Superior temporal gyrus (tissue), 1 donor: ENCODE measurements around the gene MARCHF6.
"Not testable (repeated sequence)": the region's sequence is repeated elsewhere in the genome, so short reads cannot be mapped to it uniquely, and the experiment has no call there.

Source experiments
- DNase-seq: peaks from one replicate; pipeline ENCODE4 v3.0.0-alpha.2; 2016; ENCODE audit errors: extremely low spot score

The MARCHF6 gene

DNA sequence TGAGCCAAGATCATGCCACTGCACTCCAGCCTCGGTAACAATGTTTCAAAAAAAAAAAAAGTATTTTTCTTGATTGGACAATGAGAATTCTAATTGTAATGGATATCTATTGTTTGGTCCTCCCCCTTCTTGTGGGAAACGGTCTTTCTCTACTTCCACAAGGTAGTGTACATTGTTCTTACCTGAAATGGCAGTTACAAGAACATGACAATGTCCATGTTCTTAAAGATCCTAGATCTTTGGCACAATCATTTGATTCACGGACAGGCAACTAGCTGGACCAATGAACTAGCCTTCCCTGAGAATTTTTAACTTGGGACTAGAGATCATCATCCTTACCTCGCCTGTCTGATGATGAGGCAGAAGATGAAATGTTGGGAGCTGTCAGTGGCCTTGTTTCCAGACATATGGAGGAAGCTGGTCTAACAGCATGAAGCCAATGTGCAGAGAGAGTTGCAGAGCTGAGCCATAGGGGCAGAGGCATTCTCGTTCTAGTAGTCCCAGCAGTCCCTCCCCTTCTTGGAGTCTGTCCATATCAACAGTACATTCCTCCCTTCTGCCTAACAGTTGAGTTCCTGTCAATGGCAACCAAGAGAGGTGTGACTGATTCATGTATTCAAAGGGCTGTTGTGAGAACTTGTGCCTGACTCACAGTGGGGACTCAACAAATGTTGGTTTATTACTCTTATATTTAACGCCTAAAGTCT lies 2.1 kb upstream of the MARCHF6 start:
- no peak for DNase-seq

DNA sequence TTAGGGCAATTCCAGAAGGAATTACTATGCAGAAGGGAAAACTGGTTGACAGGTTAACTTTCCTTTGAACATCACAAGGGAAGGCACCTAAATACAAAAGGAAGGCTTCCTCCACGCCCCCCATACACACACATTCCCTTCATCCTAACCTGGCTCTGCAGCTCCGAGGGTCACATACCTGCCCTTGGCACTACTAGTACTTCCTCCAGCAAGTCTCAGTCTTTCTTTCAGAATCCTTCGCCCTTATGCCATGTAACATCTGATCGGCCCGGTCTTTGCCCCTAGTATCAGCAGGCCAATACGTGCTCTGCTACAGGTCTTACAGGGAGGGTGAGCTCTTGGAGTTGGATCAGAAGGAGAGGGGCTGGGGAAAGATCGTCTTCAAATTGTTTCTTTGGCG lies 1.6 kb upstream of the MARCHF6 start:
- no peak for DNase-seq

DNA sequence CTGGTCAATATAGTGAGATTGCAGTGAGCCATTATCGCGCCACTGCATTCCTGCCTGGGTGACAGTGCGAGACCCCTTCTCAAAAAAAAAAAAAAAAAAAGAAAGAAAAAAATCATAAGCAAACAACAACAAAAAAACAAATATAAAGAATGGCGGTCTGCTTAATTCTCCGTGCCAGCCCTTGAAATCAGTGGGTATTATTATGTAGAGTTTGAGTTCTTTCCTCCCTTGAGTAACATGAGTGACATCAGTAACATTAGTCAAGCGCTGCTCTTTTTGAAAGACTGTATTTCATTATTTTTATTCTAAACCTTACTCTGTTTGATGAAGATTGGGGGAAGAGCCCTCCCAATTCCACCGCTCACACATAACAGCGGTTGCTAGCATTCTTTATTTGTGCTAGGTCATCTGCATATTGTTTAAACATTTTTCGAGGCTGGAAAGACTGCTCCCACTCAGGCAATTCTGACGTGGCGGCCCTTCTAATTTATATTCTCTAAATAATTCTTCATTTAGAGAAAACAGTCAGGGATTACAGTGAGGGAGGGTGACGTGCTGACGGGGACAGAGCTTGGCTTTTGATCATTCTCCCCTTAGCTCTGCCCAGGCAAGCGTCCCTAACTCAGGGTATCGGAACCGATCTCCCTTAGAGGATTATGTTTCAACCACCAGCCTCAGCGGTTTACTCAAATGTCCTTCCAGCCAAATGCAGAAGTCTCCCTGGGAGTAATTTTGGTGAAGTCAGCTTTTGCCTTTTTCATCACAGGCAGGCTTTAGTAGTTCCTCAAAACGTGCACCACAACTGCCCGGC lies 860 bp upstream of the MARCHF6 start:
- peak; percentile 73 for DNase-seq

DNA sequence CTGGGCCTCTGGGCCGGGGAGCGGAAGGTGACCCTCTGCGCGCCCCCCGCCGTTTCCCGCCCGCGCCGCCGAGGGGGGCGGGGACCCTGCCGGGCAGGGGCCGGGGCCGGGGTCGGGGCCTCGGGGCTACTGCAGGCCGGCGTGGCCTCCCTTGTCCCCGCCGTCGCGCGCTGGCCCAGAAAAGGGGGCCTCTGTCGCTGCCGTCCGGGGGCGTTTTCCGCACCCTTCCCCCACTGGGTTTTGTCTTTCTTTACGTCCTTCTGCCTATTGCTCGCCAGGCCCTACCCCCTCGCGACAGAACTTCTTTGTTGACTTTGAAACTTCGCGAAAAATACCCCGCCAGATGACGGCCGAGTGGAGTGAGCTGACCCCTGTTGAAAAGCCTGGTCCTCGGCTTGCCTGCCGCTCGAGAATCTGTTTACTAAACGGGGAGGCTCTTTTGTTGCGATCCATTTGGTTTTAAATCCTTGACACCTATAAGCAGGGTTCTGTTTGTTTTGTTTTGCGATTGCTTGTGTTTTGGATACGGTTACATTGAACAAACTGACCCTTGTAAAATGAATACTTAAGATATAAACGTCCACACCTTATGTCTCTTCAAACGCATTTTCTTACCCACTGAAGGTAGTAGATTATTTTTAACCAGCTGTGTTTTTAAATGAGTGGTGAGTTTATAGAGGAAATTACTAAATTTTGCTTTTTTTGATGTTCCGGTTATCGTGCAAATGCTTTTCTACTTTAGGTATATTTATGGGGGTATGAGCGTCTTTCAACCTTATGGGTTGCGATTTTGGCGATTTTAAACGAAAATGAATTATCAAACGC lies 765 bp downstream of the MARCHF6 start:
- no peak for DNase-seq

DNA sequence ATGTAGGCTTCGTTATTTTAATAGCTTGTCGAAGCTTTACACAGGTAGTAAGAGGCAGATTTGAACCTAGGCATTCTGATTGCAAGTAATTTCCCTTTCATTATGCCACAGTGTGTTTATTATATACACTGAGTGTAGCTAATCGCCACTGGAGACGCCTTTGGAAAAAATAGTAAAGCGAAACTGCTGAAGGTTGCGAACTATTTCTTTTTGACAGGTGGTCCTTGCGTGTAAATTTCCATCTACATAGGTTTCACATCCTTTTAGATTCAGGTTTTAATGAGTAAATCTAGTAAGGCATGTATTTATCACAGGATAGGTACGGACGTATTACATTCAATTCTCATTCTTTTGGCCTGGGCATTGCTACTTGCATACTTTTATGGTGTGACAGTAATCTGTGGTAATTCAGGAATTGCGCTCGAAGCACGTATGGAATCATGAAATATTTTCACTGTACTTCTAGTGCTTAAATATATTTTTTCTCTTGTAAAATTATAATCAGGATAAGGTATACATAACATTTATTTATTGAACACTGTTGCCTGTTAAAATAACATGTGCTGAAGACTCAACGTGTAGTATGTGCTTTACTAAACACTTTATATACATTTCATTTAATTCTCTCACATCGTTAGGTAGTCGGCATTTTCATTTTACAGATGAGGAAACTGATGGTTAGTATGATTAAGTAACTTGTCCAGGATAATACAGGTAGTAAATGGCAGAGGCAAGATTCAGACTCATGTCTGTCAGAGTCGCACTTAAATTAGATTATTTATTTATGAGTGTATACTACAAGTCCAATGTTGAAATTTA lies 1.8 kb downstream of the MARCHF6 start:
- DNase-seq = peak; percentile 59

DNA sequence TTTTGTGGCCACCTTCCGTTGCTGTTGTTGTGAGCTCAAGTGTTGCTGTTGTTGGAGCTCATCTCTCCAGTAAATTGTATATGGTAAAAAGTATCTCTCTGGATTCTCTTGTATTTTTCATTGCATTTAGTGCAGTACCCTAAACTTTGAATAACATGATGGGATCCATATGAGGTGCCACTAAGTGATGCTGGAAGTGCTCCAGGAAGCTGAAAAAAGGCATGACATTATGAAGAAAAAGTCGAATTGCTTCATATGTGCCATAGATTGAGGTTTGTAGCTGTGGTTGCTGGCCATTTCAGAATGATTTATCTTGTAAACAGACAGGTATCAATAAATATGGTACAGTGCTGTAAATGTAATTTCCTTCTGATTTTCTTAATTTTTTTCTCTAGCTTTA lies 5.5 kb downstream of the MARCHF6 start:
- DNase-seq = no peak

DNA sequence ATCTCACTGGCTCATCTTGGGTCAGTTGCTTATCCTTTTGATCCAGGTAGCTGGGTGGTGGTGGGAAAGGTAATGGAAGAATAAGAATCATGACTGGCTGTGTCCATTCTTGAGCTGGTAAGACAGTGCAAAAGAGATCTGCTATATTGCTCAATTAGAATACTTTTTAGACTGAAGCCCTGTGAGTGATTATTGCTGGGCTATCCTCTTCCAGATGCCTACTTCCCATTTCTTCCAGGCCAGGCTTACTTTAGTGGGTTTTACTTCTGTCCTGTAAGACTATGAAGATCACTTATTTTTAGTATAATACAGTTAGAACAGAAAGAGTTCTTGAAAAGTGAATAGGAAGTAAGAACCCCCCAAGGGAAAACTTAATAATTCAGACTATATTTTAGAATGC lies 7.2 kb downstream of the MARCHF6 start:
- DNase-seq = no peak

DNA sequence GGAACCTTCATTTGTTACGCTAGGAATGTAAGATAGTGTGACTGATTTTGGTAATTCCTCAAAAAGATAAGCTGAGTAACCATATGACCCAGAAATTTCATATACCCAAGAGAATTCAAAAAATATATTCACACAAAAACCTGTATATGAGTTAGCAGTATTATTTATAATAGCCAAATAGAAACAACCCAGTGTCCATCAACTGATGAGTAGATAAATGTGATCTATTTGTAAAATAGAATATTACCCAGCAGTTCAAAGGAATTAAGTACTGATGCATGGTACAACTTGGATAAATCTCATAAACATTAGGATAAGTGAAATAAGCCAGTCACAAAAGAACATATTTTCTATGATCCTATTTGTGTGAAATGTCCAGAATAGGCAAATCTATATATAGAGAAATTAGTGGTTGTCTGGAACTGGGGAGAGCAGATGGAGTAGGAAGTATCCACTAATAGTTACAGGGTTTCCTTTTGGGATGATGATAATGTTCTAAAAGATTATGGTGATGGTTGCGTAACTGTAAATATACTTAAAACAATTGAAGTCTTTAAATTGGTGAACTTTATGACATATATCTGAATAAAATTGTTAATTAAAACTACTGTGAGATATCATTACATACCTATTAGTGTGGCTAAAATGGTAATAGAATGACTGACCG lies 10.2 kb downstream of the MARCHF6 start:
- no peak for DNase-seq

DNA sequence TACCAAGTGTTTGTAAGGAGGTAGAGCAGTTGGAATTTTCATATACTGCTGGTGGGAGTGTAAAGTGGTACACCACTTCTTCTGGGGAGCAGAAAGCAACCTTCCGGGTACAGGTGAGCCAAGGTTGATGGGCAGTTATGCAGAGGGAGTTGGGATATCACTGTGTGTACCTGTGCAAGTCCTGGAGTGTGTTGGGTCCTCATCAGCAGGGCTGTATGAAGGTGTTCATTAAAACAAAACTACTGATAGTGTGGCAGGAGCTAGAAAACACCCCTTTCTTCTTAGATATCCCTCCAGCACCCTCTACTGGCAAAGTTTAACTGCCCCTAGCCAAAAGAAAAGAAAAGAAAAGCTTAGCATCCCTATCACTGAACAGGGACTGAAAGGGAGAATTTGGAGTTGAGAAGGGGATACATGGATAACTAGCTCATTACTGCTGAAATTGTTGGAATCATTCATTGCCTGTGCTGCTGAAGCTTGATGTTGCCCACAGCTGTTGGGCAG lies 10.7 kb downstream of the MARCHF6 start:
- DNase-seq = no peak

DNA sequence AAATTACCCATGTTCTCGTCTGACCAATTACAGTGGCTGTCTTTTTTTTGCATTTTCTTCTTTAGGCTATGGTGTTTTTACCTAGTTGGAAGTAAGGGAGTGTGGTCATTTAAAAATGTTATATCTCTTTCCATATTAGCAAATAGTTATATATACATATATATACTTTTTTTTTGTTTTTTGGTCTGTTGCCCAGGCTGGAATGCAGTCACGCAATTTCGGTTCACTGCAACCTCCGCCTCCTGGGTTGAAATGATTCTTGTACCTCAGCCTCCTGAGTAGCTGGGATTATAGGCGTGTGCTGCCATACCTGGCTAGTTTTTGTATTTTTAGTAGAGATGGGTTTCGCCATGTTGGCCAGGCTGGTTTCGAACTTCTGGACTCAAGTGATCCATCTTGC lies 12.3 kb downstream of the MARCHF6 start:
- no peak for DNase-seq

DNA sequence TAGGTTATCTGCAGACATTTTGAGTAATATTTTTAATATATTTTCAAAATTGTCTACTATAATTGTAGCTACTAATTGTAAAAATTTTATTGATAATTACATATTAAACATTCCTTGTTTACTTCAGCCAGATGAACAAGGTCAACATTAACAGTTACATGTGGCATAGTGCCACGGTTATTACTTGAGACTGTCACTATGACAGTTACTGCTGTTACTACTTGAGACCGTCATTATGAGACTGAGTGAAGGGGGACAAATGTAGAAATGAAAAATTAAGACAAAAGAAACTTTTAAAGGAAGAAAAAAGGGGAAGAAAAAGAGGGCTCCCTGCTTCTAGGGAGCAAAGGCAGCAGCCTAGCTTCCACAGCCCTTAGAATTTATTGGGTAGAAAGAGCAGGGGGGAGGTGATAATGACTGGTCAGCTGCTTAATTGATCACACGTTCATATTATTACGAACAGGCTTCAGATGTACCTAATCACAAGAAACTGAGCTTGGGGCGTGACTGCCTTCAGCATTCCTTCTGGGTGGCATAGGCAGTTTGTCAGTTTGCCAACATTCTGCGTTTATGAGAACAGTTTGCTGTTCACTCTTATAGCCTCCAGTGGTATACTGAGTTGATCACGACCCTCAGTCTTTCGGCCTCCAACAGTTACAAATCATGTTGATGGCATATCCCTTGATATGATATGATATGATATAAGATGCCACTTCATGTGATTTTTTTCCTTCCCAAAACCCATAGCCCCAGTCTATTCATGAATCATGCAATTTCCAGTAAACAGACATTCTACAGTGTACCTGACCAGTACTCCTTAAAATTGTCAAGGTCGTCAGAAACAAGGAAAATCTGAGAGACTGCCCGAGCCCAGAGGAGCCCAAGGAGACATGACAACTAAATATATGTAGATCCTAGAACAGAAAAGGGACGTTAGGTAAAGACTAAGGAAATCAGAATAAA lies 13.1 kb downstream of the MARCHF6 start:
- DNase-seq = no peak

DNA sequence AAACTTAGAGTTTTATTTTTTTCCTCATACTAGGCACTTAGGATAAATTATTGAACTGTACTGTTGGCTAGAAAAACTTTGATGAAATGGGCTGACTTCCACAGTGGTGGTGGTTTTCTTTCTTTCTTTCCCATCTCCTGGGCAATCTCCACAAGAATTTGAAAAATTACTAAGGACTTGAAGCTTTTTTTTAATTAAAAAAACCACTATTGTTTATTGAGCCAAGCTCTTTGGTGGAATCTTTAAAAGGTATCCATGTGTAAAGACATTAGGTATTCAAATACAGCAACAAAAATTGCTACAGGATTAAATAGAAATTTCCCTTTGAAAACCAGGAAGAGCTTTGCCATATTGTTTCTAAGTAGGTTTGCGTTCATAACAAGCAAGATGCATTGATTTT lies 14.1 kb downstream of the MARCHF6 start:
- DNase-seq = no peak

DNA sequence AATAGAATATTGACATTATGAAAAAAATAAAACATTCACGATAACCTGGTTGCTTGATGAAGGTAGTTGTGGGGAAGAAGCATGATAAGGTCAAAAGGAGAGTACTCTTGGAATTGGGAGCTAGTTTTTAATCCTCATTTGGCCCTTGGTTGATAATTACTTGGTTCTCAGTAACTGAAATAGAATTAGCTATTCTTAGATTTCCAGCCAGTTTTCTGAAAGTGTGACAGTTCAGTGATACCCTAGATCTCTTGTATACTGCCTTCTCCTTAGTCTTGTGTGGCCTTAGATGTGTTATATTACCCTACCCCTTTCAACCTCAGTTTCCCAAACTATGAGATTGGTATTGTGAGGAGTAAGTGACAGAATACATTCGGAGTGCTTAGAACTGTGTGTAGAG lies 17.4 kb downstream of the MARCHF6 start:
- no peak for DNase-seq

DNA sequence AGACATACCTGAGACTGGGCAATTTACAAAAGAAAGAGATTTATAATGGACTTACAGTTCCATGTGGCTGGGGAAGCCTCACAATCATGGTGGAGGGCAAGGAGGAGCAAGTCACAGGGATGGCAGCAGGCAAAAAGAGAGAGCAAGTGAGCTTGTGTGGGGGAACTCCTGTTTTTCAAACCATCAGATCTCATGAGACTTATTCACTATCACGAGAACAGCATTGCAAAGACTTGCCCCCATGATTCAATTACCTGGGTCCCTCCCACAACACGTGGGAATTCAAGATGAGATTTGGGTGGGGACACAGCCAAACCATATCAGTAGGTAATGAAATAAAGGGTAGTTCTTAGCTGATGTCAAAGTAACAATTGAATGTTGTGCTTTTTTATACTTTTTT lies 17.9 kb downstream of the MARCHF6 start:
- not testable (repeated sequence) for DNase-seq

DNA sequence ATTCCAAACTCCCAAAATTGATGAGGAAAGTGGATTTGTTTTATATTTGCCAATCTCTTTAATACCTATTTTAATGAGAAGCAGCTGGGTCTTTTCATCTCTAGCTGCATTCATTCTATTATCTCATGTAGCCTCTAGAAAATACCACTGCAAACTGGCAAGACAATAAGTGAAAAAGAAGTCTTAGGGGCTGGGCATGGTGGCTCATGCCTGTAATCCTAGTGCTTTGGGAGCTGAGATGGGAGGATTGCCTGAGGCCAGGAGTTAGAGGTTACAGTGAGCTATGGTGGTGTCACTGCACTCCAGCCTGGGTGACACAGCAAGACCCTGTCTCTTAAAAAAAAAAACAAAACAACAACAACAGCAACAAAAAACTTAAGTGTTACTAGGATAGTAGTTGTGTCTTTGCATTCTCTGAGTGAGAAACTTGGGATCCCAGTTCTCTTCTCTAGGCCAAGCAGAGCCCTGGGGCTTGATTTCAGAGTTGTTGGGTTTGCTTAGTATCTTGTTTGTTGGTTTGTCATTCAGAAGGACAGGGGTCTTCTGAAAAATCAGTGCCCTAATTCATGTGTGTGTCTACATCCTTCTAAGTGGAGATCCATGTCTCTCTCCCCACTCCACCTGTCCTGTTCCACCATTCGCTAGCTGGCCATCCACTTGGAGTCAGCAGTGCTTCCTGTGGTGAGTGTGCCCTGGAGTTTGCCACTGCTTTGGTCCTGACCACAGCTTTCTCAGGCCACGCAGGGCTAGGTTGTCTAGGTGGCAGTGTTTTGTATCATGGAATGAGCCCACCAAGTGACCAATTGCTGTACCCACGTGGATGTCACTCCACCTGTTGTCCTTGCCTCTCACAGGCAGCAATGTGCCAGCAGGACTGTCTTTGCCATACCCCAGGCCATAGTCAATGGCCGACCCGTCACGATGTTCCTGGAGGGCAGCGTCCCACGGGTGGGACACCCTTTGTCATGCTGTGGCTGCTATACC lies 19.5 kb downstream of the MARCHF6 start:
- no peak for DNase-seq

DNA sequence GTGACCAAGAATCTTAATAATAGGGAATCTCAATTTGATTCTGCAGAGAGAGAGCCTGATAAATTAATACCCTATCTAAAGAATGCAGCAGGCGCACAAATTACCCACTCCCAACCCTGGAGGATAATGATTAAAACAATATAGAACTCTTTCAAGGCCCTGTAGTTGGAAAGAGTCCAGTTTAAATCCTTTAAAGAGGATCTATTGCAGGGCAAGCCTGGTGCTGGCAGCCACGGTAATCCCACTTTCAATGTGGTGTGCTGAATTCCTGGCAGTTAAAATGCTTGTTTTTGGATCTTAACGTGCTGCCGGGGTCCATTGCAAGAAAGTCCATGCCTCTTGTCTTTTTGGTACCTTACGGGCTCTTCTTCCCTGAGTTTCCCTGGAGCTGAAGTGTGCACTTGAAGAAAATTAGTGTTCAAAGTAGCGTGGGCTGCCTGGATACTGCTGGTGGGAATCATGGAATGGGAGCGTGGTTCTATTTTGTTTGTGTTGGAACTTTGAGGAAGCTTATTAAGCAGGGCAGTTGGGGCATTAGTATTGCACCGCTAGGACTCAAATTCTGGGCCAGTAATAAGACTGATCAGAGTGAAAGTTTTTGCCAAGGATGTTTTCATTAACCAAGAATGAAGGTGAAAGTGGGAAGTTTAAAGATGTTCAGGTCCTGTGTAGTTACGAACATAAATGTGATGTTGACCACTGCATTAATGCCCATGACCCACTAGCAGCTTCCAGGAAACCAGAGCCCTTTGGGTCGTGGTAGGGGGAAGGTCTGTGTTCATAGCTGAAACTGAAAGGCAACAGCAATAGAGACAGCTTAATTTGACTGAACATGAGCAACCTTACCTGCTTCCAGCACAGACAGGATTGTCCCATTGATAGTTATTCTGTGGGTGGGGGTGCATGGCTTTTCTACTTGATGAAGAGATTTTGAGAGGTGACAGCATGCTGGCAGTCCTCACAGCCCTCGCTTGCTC lies 20.8 kb downstream of the MARCHF6 start:
- no peak for DNase-seq

DNA sequence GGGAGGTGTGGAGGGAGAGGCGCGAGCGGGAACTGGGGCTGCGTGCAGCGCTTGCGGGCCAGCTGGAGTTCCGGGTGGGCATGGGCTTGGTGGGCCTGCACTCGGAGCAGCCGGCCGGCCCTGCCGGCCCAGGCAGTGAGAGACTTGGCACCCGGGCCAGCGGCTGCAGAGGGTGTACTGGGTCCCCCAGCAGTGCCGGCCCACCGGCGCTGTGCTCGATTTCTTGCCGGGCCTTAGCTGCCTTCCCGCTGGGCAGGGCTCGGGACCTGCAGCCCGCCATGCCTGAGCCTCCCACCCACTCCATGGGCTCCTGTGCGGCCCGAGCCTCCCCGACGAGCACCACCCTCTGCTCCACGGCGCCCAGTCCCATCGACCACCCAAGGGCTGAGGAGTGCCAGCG lies 21.7 kb downstream of the MARCHF6 start:
- not testable (repeated sequence) for DNase-seq
